ENCODE results near the gene F2. TPM values are rescaled to one million over a fixed set of nuclear protein-coding genes. Genes with fewer than 3 reads are reported as not detected.

F2 gene
- total RNA-seq, 1 donor from 2014 or later = not detected

GRCh38 chr11:46731545-46731944, 12.5 kb downstream of the F2 start:
- DNase-seq (no peak), ATAC-seq (no peak)
- intact Hi-C loops (cut with micrococcal nuclease) = no loop called here

GRCh38 chr11:46733234-46733633, 14.2 kb downstream of the F2 start:
- intact Hi-C loops (cut with micrococcal nuclease) = no loop called here

GRCh38 chr11:46736146-46736545, 17.1 kb downstream of the F2 start:
- DNase-seq (no peak), ATAC-seq (no peak)
- intact Hi-C loops (cut with micrococcal nuclease) = no loop called here

More at GRCh38 chr11:46733234-46733633, 14.2 kb downstream of the F2 start:
- no peak for DNase-seq
- ATAC-seq = no peak

- no peak for DNase-seq
- no peak for ATAC-seq
- intact Hi-C loops (cut with micrococcal nuclease) = no loop called here
These were observed 17.6 kb downstream of the F2 start for GRCh38 chr11:46736615-46737014.

- ATAC-seq (no peak), DNase-seq (no peak)
- intact Hi-C loops (cut with micrococcal nuclease) = no loop called here
These were observed 18.7 kb downstream of the F2 start for GRCh38 chr11:46737699-46738098.

- intact Hi-C loops (cut with micrococcal nuclease) = no loop called here
- no peak for ATAC-seq
- DNase-seq = no peak
These were observed 19.9 kb downstream of the F2 start for GRCh38 chr11:46738887-46739286.

GRCh38 chr11:46741600-46742484, 22.8 kb downstream of the F2 start:
- intact Hi-C loops (cut with micrococcal nuclease) = no loop called here
- ATAC-seq = no peak
- no peak for DNase-seq

- no peak for ATAC-seq
- DNase-seq = no peak
- intact Hi-C loops (cut with micrococcal nuclease) = no loop called here
These were observed 24.0 kb downstream of the F2 start for GRCh38 chr11:46743043-46743442.

GRCh38 chr11:46743693-46744339, 24.8 kb downstream of the F2 start:
- ATAC-seq (no peak), DNase-seq (no peak)
- intact Hi-C loops (cut with micrococcal nuclease) = no loop called here

GRCh38 chr11:46745328-46745727, 26.3 kb downstream of the F2 start:
- DNase-seq (no peak), ATAC-seq (no peak)
- intact Hi-C loops (cut with micrococcal nuclease) = no loop called here

- intact Hi-C loops (cut with micrococcal nuclease) = no loop called here
- ATAC-seq (no peak), DNase-seq (no peak)
These were observed 27.0 kb downstream of the F2 start for GRCh38 chr11:46745995-46746394.

- intact Hi-C loops (cut with micrococcal nuclease) = no loop called here
- ATAC-seq = no peak
These were observed 28.1 kb downstream of the F2 start for GRCh38 chr11:46747150-46747549.

GRCh38 chr11:46755962-46756361, 36.9 kb downstream of the F2 start:
- no peak for ATAC-seq
- no peak for DNase-seq
- intact Hi-C loops (cut with micrococcal nuclease) = no loop called here

More at GRCh38 chr11:46747150-46747549, 28.1 kb downstream of the F2 start:
- DNase-seq = no peak

- ATAC-seq (no peak), DNase-seq (no peak)
- intact Hi-C loops (cut with micrococcal nuclease) = no loop called here
These were observed 40.2 kb downstream of the F2 start for GRCh38 chr11:46759196-46759595.

GRCh38 chr11:46760429-46761128, 41.6 kb downstream of the F2 start:
- no peak for DNase-seq
- intact Hi-C loops (cut with micrococcal nuclease) = no loop called here
- no peak for ATAC-seq

- intact Hi-C loops (cut with micrococcal nuclease) = no loop called here
- ATAC-seq (no peak), DNase-seq (no peak)
These were observed 42.8 kb downstream of the F2 start for GRCh38 chr11:46761807-46762206.

- DNase-seq = no peak
- no peak for ATAC-seq
- intact Hi-C loops (cut with micrococcal nuclease) = no loop called here
These were observed 43.2 kb downstream of the F2 start for GRCh38 chr11:46762248-46762647.

GRCh38 chr11:46766656-46767055, 47.6 kb downstream of the F2 start:
- ATAC-seq (no peak), DNase-seq (no peak)
- intact Hi-C loops (cut with micrococcal nuclease) = no loop called here

- intact Hi-C loops (cut with micrococcal nuclease) = no loop called here
- DNase-seq (no peak), ATAC-seq (no peak)
These were observed 50.7 kb downstream of the F2 start for GRCh38 chr11:46769636-46770221.

- DNase-seq (no peak), ATAC-seq (no peak)
- intact Hi-C loops (cut with micrococcal nuclease) = no loop called here
These were observed 57.9 kb downstream of the F2 start for GRCh38 chr11:46776878-46777277.
